Spleen (tissue), 11 donors: ENCODE measurements around the gene BAG5. TPM values are rescaled to one million over a fixed set of nuclear protein-coding genes. Genes with fewer than 3 reads are reported as not detected.

Experiments
- DNase-seq: peaks from one replicate; pipeline ENCODE4 v3.0.0-alpha.2; 2020
- H3K27ac ChIP-seq, 8 donors: fragments of 200-600 bp; sonication (generic) in 7 of 8; 1 replicate in 4 of 8; 2 replicates in 4 of 8; pipeline versions ENCODE4 v1.5.0 to v1.8.0; 2016 to 2021; ENCODE audit warnings: inconsistent platforms in 4 of 8, mild to moderate bottlenecking in 4 of 8, moderate library complexity in 1 of 8
- H3K27me3 ChIP-seq, 7 donors: fragments of 200-600 bp; sonication (generic) in 6 of 7; replicated peaks in 1 of 7; 1 replicate in 4 of 7; 2 replicates in 3 of 7; pipeline versions ENCODE4 v1.5.0 to v1.8.0; 2016 to 2021; ENCODE audit warnings: inconsistent platforms in 3 of 7, mild to moderate bottlenecking in 1 of 7
- H3K36me3 ChIP-seq, 6 donors: fragments of 200-600 bp; sonication (generic) in 5 of 6; 1 replicate in 4 of 6; 2 replicates in 2 of 6; pipeline versions ENCODE4 v1.5.0 to v1.8.0; 2016 to 2021; ENCODE audit warnings: inconsistent platforms in 2 of 6
- H3K4me1 ChIP-seq, 6 donors: fragments of 200-600 bp; sonication (generic) in 5 of 6; 1 replicate in 3 of 6; 2 replicates in 3 of 6; pipeline versions ENCODE4 v1.5.0 to v1.8.0; 2016 to 2021; ENCODE audit warnings: inconsistent platforms in 3 of 6
- H3K4me3 ChIP-seq, 8 donors: fragments of 200-600 bp; sonication (generic) in 7 of 8; 1 replicate in 4 of 8; 2 replicates in 4 of 8; pipeline versions ENCODE4 v1.5.0 to v1.8.0; 2016 to 2021; ENCODE audit warnings: inconsistent platforms in 4 of 8, mild to moderate bottlenecking in 4 of 8, moderate library complexity in 2 of 8
- H3K9me3 ChIP-seq, 8 donors: fragments of 200-600 bp; sonication (generic) in 7 of 8; 1 replicate in 4 of 8; 2 replicates in 4 of 8; pipeline versions ENCODE4 v1.5.0 to v1.8.0; 2016 to 2021; ENCODE audit warnings: inconsistent platforms in 4 of 8
- CTCF ChIP-seq, 11 experiments: fragments of 200-600 bp in 7 of 11; fragments of 450-650 bp in 4 of 11; sonication (generic) in 4 of 11; IDR thresholded peaks in 8 of 11; conservative IDR thresholded peaks in 3 of 11; 1 replicate in 7 of 11; 2 replicates in 4 of 11; pipeline versions ENCODE4 v1.4.0 to v1.8.0; 2016 to 2021; ENCODE audit warnings: antibody characterized with exemption in 11 of 11, inconsistent platforms in 4 of 11, mild to moderate bottlenecking in 1 of 11
- POLR2A ChIP-seq, 3 donors: fragments of 450-650 bp; IDR thresholded peaks; one replicate each; pipeline ENCODE4 v1.5.1; 2017; ENCODE audit warnings: antibody characterized with exemption in 3 of 3, mild to moderate bottlenecking in 1 of 3
- POLR2AphosphoS5 ChIP-seq, 3 donors: sonication (generic); formaldehyde crosslinking; IDR thresholded peaks; one replicate each; pipeline ENCODE4 v1.5.1; 2017; ENCODE audit warnings: antibody characterized with exemption in 3 of 3
- whole genome bisulfite sequencing, 5 donors: extraction: QIAGEN DNeasy Blood & Tissue Kit in 3 of 5; methylation state at CpG; one replicate each; pipeline versions ENCODE4 v1.1.5 to v1.1.7; 2013 to 2018; 5-methylcytosine and 5-hydroxymethylcytosine counted together
- intact Hi-C: fragments of 100-400 bp; cut with DNase I; formaldehyde crosslinking; loops from one replicate; pipeline ENCODE4 v1.15.0; 2023; ENCODE audit warnings: low total_unique reads
- polyA plus RNA-seq, 3 donors: library from polyadenylated mRNA; stranded (reverse); fragments of 200-250 nt; gene quantifications; one replicate each; pipeline ENCODE4 v1.2.1, GENCODE V29; 2013
- total RNA-seq, 7 donors: library from RNA; depleted of rRNA in 3 of 7; stranded (reverse); fragments of >200 nt in 3 of 7; fragmentation: NEBNext Ultra II Directional in 4 of 7; extraction: Animal tissue kit (Norgen Biotek cat#: 25700) in 4 of 7; gene quantifications; one replicate each; pipeline versions ENCODE4 v1.1.0 to v1.2.1, GENCODE V29; 2016 to 2021
- donor health status: healthy with polysubstance abuse.
- donor health status: DM: no; HTN: no; CAD: no; lungs with moderate emphysema.
- donor health status: DM: no; HTN: no; CAD: no.
- donor health status: Bipolar disorder and iron deficiency.
- donor health status: healthy.
- donor health status: DM: no; HTN: no; CAD: no.
- donor health status: DM: yes; HTN: yes; CAD: no.

BAG5 gene
- total and polyA plus RNA-seq, 10 donors = 9.3 to 42.5 (median 29.9) TPM

GRCh38 chr14:103576371-103577024 is 14.0 kb upstream of the BAG5 start:
- H3K4me1 ChIP-seq = peaks cover 6 to 65% (median 42%) of the 10 kb centered on the region in 6 donors
- H3K9me3 ChIP-seq = no peaks in the 10 kb centered on the region
- H3K36me3 ChIP-seq = peaks cover 0 to 99% (median 47%) of the 10 kb centered on the region in 6 donors
- WGBS, 5 donors = 60 to 70% (median 68%) methylated on average over 9 of the region's 9 CpGs
- DNase-seq = peak; percentile 91
- TF ChIP-seq CTCF (IDR thresholded peaks at IDR 0.05 in 8 of 11, conservative IDR thresholded peaks at IDR 0.05 in 3 of 11) (no peak), POLR2AphosphoS5 (IDR thresholded peaks at IDR 0.05) (peak; percentile 78 to 87 (median 84)), POLR2A (IDR thresholded peaks at IDR 0.05) (no peak)
- H3K27ac ChIP-seq = peak overlapping the region in 7 of 8 donors; percentile 3 to 84 (median 72)
- no peaks in the 10 kb centered on the region for H3K27me3 ChIP-seq
- intact Hi-C loops = loop anchor here (10.0 kb wide), 3 partner anchors 48 to 338 kb away; partner anchors contain the start of gene KLC1
- no peak overlapping the region for H3K4me3 ChIP-seq

GRCh38 chr14:103574707-103575285 is 12.3 kb upstream of the BAG5 start:
- H3K4me3 ChIP-seq = no peak overlapping the region
- intact Hi-C loops = loop anchor here (10.0 kb wide), 3 partner anchors 50 to 340 kb away; partner anchors contain the start of gene KLC1
- H3K36me3 ChIP-seq = peaks cover 0 to 83% (median 38%) of the 10 kb centered on the region in 6 donors
- H3K27ac ChIP-seq = peak overlapping the region in 3 of 8 donors; percentile 30 to 84 (median 72)
- TF ChIP-seq CTCF (IDR thresholded peaks at IDR 0.05 in 8 of 11, conservative IDR thresholded peaks at IDR 0.05 in 3 of 11) (no peak), POLR2AphosphoS5 (IDR thresholded peaks at IDR 0.05) (peak in 2 of 3 donors; percentile 31 to 38)
- 87 to 96% (median 94%) methylated on average over 7 to 18 of the region's 18 CpGs for WGBS, 5 donors
- no peaks in the 10 kb centered on the region for H3K9me3 ChIP-seq
- no peaks in the 10 kb centered on the region for H3K27me3 ChIP-seq
- H3K4me1 ChIP-seq = peaks cover 6 to 72% (median 46%) of the 10 kb centered on the region in 6 donors
- no peak for DNase-seq

GRCh38 chr14:103574104-103574503 is 11.6 kb upstream of the BAG5 start:
- peaks cover 0 to 76% (median 34%) of the 10 kb centered on the region in 6 donors for H3K36me3 ChIP-seq
- DNase-seq = no peak
- H3K4me3 ChIP-seq = no peak overlapping the region
- TF ChIP-seq POLR2AphosphoS5 (IDR thresholded peaks at IDR 0.05) (peak in 2 of 3 donors; percentile 8 to 22), POLR2A (IDR thresholded peaks at IDR 0.05) (no peak)
- H3K27ac ChIP-seq = peak overlapping the region in 5 of 8 donors; percentile 12 to 49 (median 23)
- 56 to 81% (median 76%) methylated on average over 6 of the region's 6 CpGs for WGBS, 5 donors
- H3K4me1 ChIP-seq = peaks cover 8 to 79% (median 48%) of the 10 kb centered on the region in 6 donors
- H3K9me3 ChIP-seq = no peaks in the 10 kb centered on the region
- no peaks in the 10 kb centered on the region for H3K27me3 ChIP-seq
- intact Hi-C loops = loop anchor here (10.0 kb wide), 3 partner anchors 51 to 341 kb away; partner anchors contain the start of gene KLC1

- Histone ChIP-seq H3K4me3 (no peak overlapping the region), H3K4me1 (peaks cover 5 to 79% (median 50%) of the 10 kb centered on the region in 6 donors), H3K27ac (peak overlapping the region in 2 of 8 donors; percentile 30 to 50), H3K27me3 (no peaks in the 10 kb centered on the region), H3K9me3 (no peaks in the 10 kb centered on the region), H3K36me3 (peaks cover 0 to 52% (median 15%) of the 10 kb centered on the region in 6 donors)
- no peak for DNase-seq
- WGBS, 5 donors = 63 to 84% (median 72%) methylated on average over 11 of the region's 11 CpGs
- TF ChIP-seq POLR2A (IDR thresholded peaks at IDR 0.05) (no peak), POLR2AphosphoS5 (IDR thresholded peaks at IDR 0.05) (no peak), CTCF (IDR thresholded peaks at IDR 0.05 in 8 of 11, conservative IDR thresholded peaks at IDR 0.05 in 3 of 11) (no peak)
- intact Hi-C loops = no loop called here
These were observed 7.0 kb upstream of the BAG5 start for GRCh38 chr14:103569408-103569807.
